Fibroblast of pulmonary artery (primary cell): ENCODE data around the gene MCM5.

Experiments
- DNase-seq: peaks from one replicate; pipeline ENCODE4 v3.0.0-alpha.2; 2010; ENCODE audit warnings: low read depth
- H3K4me3 ChIP-seq: replicated peaks from 2 replicates; pipeline ENCODE4 v1.5.1; 2011; ENCODE audit warnings: low read depth, mild to moderate bottlenecking, control low read depth, low read length, moderate library complexity
- TF ChIP-seq, protein P1 (sequence below): IDR thresholded peaks from 2 replicates; pipeline ENCODE4 v1.5.1; 2011; ENCODE audit warnings: mild to moderate bottlenecking, control low read depth, low read length, inconsistent platforms; ENCODE audit errors: missing control alignments

MCM5 gene

GRCh38 chr22:35451592-35451991 is 51.7 kb downstream of the MCM5 start:
- DNase-seq = no peak
- TF ChIP-seq, protein P1, sequence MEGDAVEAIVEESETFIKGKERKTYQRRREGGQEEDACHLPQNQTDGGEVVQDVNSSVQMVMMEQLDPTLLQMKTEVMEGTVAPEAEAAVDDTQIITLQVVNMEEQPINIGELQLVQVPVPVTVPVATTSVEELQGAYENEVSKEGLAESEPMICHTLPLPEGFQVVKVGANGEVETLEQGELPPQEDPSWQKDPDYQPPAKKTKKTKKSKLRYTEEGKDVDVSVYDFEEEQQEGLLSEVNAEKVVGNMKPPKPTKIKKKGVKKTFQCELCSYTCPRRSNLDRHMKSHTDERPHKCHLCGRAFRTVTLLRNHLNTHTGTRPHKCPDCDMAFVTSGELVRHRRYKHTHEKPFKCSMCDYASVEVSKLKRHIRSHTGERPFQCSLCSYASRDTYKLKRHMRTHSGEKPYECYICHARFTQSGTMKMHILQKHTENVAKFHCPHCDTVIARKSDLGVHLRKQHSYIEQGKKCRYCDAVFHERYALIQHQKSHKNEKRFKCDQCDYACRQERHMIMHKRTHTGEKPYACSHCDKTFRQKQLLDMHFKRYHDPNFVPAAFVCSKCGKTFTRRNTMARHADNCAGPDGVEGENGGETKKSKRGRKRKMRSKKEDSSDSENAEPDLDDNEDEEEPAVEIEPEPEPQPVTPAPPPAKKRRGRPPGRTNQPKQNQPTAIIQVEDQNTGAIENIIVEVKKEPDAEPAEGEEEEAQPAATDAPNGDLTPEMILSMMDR = no peak
- H3K4me3 ChIP-seq = no peak overlapping the region

- no peak for DNase-seq
- H3K4me3 ChIP-seq = no peak overlapping the region
- TF ChIP-seq, protein P1 = no peak
These were observed 52.4 kb downstream of the MCM5 start for GRCh38 chr22:35452351-35452781.

DNA sequence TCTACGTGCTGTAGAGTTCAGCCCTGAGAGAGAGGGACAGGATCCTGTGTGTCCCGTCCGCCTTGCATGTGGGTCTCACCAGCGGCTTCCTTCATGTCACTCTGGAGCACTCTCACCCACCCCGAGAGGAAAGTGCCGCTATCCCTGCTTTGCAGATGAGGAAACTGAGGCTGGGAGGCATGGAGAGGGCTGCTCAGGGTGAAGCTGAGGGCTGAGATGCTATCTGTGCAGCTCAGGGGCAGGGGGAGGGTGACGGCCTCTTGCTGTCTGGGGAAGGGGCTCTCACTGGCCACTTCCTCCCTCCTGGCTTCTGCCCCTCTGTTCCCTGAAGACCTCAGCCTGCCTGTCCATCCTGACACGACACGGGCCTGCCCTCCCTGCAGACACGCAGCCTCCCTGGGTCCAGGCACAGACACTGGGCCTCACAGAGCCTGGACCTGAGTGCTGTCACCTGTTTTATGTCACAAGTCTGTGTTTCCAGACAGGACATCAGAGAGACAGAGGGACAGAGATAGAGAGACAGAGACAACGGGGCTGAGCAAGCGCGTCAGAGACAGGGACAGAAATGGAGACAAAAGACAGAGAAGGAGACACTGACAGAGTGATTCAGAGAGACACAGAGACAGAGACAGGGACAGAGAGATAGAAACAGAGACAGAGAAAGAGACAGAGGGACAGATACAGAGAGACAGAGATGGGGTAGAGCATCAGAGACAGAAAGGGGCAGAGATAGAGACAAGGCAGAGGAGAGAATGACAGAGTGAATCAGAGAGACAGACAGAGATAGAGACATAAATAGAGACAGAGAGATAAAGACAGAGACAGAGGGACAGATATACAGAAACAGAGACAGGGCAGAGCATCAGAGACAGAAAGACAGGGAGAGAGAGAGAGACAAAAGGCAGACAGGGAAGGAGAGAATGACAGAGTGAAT is 53.1 kb downstream of the MCM5 start:
- TF ChIP-seq, protein P1 = no peak

GRCh38 chr22:35454416-35455054 is 54.6 kb downstream of the MCM5 start:
- TF ChIP-seq, protein P1 = no peak

More for the DNA sequence above, 53.1 kb downstream of the MCM5 start:
- no peak overlapping the region for H3K4me3 ChIP-seq
- no peak for DNase-seq

GRCh38 chr22:35455529-35455928 is 55.6 kb downstream of the MCM5 start:
- no peak for DNase-seq
- H3K4me3 ChIP-seq = no peak overlapping the region
- TF ChIP-seq, protein P1 = no peak

More at GRCh38 chr22:35454416-35455054, 54.6 kb downstream of the MCM5 start:
- H3K4me3 ChIP-seq = no peak overlapping the region
- DNase-seq = no peak

- no peak for DNase-seq
- TF ChIP-seq, protein P1 = no peak
- H3K4me3 ChIP-seq = no peak overlapping the region
These were observed 56.8 kb downstream of the MCM5 start for GRCh38 chr22:35456757-35457156.
